ENCODE data around the gene LRRC40.

LRRC40 gene

DNA sequence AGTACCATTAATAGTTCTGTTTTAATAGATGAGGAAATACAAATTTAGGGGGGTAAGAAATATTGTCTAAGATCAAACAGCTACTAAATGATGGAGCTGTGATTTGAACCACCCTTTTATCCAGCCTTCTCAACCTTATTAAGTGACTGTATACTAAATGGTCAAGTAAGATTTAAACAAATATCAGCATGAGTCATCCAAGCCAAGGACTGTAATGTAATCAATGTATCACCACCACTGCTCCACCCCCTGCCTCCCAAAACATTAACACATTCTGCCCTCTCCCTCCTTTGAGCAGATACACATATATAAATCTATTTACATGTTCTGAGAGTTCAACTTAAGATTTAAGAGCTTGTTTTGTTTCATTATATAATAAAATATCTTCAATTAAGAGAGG lies 58.9 kb downstream of the LRRC40 start:
- no peak overlapping the region for H3K27ac ChIP-seq
- TF ChIP-seq, protein P1, sequence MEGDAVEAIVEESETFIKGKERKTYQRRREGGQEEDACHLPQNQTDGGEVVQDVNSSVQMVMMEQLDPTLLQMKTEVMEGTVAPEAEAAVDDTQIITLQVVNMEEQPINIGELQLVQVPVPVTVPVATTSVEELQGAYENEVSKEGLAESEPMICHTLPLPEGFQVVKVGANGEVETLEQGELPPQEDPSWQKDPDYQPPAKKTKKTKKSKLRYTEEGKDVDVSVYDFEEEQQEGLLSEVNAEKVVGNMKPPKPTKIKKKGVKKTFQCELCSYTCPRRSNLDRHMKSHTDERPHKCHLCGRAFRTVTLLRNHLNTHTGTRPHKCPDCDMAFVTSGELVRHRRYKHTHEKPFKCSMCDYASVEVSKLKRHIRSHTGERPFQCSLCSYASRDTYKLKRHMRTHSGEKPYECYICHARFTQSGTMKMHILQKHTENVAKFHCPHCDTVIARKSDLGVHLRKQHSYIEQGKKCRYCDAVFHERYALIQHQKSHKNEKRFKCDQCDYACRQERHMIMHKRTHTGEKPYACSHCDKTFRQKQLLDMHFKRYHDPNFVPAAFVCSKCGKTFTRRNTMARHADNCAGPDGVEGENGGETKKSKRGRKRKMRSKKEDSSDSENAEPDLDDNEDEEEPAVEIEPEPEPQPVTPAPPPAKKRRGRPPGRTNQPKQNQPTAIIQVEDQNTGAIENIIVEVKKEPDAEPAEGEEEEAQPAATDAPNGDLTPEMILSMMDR (conservative IDR thresholded peaks at IDR 0.05), result no peak

- TF ChIP-seq, protein P1 (conservative IDR thresholded peaks at IDR 0.05), result peak; percentile 52
- H3K27ac ChIP-seq, result no peak overlapping the region
Observed at GRCh38 chr1:70143048-70143659, 62.2 kb downstream of the LRRC40 start.

GRCh38 chr1:70142075-70142474 lies 63.3 kb downstream of the LRRC40 start:
- TF ChIP-seq, protein P1 (conservative IDR thresholded peaks at IDR 0.05), result peak; percentile 70
- no peak overlapping the region for H3K27ac ChIP-seq

DNA sequence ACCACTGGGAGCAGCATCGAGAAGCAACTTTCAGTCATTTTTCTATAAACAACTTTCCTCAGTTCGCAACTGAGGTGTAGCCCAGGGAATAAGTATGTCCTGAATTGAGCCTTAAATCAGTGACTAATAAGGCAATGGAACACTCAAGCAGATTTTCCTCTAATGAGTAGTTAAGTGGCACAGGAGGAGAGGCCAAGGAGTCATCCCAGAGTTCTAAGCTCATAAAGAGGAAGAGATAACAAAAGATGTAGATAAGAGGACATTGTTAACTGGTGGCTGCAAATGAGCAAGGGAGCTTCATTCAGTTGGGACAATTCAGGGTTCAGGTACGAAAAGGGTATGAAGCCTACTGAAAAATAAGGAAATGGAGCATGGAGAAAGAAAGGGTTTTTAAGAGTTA lies 64.5 kb downstream of the LRRC40 start:
- no peak overlapping the region for H3K27ac ChIP-seq

DNA sequence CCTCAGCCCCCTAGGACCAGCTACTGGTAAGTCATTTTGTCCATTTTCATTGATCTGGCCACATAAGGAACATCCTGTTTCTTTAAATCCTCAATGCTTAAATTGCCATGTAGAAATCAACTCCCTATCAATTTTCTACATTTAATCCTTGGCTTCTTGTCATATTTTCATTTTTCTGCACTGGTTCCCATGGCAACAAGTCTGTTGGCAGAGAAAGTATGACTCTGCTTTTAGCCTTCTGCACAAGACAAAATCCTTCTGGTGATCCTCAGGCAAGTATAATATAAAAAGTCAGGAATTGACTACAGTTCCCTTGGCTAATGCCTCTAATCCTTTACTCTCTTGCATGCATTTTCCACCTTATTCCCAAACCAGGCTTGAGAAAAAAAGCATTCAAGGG lies 65.0 kb downstream of the LRRC40 start:
- TF ChIP-seq, protein P1 (conservative IDR thresholded peaks at IDR 0.05), result no peak

More for the DNA sequence above, 64.5 kb downstream of the LRRC40 start:
- TF ChIP-seq, protein P1 (conservative IDR thresholded peaks at IDR 0.05), result no peak

DNA sequence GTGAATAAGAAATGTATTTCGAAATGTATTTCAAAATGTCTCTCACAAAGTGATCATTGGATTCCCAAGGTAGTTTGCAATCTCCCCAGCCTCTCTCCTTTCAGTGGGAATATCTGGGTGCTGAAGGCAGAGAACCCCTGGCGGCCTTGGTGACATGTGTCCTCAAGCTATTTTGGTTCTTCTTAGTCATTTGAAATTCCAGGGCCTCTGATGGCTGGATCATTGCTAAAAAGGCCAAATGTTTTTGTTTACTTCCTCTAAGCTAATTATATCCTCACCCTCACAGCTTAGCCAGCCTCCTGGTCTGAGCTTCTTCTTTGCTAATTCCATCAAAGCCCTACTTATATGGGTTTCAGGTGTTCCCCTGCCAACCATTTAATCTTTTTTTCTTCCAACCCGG lies 71.2 kb downstream of the LRRC40 start:
- H3K27ac ChIP-seq, result no peak overlapping the region
- TF ChIP-seq, protein P1 (conservative IDR thresholded peaks at IDR 0.05), result no peak

More for the DNA sequence above, 65.0 kb downstream of the LRRC40 start:
- H3K27ac ChIP-seq, result no peak overlapping the region

DNA sequence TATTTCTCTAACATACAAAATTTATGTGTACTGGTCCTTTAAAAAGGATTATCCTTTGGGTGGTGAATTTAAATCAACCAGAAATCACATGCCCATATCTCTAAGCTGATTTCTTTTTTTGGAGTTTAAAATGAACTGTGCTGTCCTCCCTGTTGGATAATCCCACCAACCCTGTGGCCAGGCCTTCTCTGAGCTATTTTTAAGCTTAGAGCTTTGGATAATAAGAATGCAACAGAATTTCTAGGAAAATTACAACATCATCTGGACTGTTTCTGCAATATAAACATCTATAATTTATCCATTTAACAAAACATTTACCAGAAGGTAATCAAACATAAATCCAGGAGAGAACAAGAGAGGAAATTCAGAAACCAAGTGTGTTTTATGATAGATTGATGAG lies 88.3 kb downstream of the LRRC40 start:
- no peak overlapping the region for H3K27ac ChIP-seq
- TF ChIP-seq, protein P1 (conservative IDR thresholded peaks at IDR 0.05), result no peak

Data from VCaP (cell line).